Measurements from ENCODE around the gene SPATA4. TPM values are rescaled to one million over a fixed set of nuclear protein-coding genes. Genes with fewer than 3 reads are reported as not detected.

The SPATA4 gene
- total and polyA plus RNA-seq, 2 donors (not counting 3 experiments of a cell fraction or from before 2014, with no cell fraction given), result not detected

DNA sequence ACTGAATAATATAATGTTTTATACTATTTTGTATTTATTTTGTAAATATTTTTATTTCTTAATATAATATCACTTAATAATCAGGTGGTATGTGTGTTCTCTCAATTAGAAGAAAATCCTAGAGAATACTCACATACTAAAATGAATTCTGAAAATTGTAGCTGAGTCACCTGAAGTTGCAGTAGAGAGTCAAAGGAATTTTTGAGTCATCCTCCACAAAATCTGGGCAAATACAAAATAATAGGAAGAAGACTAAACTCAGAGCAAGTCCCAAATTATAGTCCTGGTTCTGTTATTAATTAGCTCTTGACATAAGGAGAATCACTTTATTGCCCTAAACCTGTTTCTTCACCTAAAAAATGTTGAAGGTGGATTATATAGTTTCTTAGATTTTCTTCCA is 57.8 kb downstream of the SPATA4 start:
- ChIA-PET CTCF (interaction anchor here (1.0 to 1.5 kb wide), 2 partner anchors 13 to 14 kb away, joined by 3 to 4 read pairs; no protein-coding TSS in a partner anchor), POLR2A (no interaction called here)
- FAIRE-seq, result no peak
- no TSS peak for BruUV-seq (replicated peaks)
- Histone ChIP-seq H2AFZ (ENCODE audit: low read depth, low read length) (no peak overlapping the region), H3K9ac (replicated peaks; ENCODE audit: extremely low read depth, insufficient read depth, low read length) (no peak overlapping the region), H3K36me3 (ENCODE audit: control insufficient read depth in 2 of 2, extremely low read depth in 1 of 2, insufficient read depth in 2 of 2, low read length in 2 of 2) (no peaks in the 10 kb centered on the region), H3K27ac (ENCODE audit: insufficient read depth, low read depth, low read length) (no peak overlapping the region), H3K4me2 (ENCODE audit: insufficient read depth, low read length) (no peak overlapping the region), H4K20me1 (replicated peaks; ENCODE audit: control insufficient read depth, extremely low read depth, insufficient read depth, low read length) (no peaks in the 10 kb centered on the region), H3K9me3 (replicated peaks; ENCODE audit: control insufficient read depth, insufficient read depth, low read length) (no peaks in the 10 kb centered on the region), H3K9me1 (replicated peaks; ENCODE audit: control insufficient read depth, extremely low read depth, insufficient read depth, low read length) (no peaks in the 10 kb centered on the region), H3K4me3 (replicated peaks in 1 of 3; ENCODE audit: insufficient read depth in 1 of 3, low read depth in 1 of 3, low read length in 3 of 3) (no peak overlapping the region), H3K79me2 (ENCODE audit: control insufficient read depth, insufficient read depth, low read length) (no peaks in the 10 kb centered on the region), H3K4me1 (ENCODE audit: control insufficient read depth, extremely low read depth, insufficient read depth, low read length) (no peaks in the 10 kb centered on the region), H3K27me3 (ENCODE audit: control insufficient read depth in 2 of 2, insufficient read depth in 2 of 2, low read length in 2 of 2) (no peaks in the 10 kb centered on the region)
- intact Hi-C loops (cut with micrococcal nuclease), result no loop called here
- TF ChIP-seq EZH2 (IDR thresholded peaks at IDR 0.05; ENCODE audit: borderline replicate concordance, low read depth, low read length, severe bottlenecking), result no peak
- TF ChIP-seq MYC (IDR thresholded peaks at IDR 0.05; ENCODE audit: low read depth, low read length), result no peak
- TF ChIP-seq POLR2A (IDR thresholded peaks at IDR 0.05; ENCODE audit: low read depth, low read length), result no peak
- TF ChIP-seq GATA2 (IDR thresholded peaks at IDR 0.05; ENCODE audit: insufficient read depth, insufficient read length, low read depth, low read length), result no peak
- no peak for TF ChIP-seq MAX (IDR thresholded peaks at IDR 0.05; ENCODE audit: insufficient read depth, insufficient read length)
- TF ChIP-seq, protein P1, sequence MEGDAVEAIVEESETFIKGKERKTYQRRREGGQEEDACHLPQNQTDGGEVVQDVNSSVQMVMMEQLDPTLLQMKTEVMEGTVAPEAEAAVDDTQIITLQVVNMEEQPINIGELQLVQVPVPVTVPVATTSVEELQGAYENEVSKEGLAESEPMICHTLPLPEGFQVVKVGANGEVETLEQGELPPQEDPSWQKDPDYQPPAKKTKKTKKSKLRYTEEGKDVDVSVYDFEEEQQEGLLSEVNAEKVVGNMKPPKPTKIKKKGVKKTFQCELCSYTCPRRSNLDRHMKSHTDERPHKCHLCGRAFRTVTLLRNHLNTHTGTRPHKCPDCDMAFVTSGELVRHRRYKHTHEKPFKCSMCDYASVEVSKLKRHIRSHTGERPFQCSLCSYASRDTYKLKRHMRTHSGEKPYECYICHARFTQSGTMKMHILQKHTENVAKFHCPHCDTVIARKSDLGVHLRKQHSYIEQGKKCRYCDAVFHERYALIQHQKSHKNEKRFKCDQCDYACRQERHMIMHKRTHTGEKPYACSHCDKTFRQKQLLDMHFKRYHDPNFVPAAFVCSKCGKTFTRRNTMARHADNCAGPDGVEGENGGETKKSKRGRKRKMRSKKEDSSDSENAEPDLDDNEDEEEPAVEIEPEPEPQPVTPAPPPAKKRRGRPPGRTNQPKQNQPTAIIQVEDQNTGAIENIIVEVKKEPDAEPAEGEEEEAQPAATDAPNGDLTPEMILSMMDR (IDR thresholded peaks at IDR 0.05; ENCODE audit: extremely low read depth in 1 of 2, insufficient read depth in 1 of 2, low read depth in 1 of 2, low read length in 2 of 2), result no peak
- no peak for TF ChIP-seq JUN (IDR thresholded peaks at IDR 0.05; ENCODE audit: borderline replicate concordance, insufficient read depth, insufficient read length, low read depth)
- no peak for TF ChIP-seq POLR2AphosphoS5 (IDR thresholded peaks at IDR 0.05; ENCODE audit: insufficient read depth, low read depth, low read length)
- TF ChIP-seq FOS (IDR thresholded peaks at IDR 0.05; ENCODE audit: borderline replicate concordance, insufficient read depth, low read length), result no peak
- dilution Hi-C loops (cut with MboI; ENCODE audit: extremely low pct_ligation_motif_present, low sequenced_read_pairs), result no loop called here
- no peak for DNase-seq (ENCODE audit: low read depth, low spot score)

All from endothelial cell of umbilical vein (primary cell).